PC-3 (cell line): ENCODE data around the gene HRC. TPM values are rescaled to one million over a fixed set of nuclear protein-coding genes. Genes with fewer than 3 reads are reported as not detected.

Experiments
- ATAC-seq: fragments of 200-7000 bp; cut with Tn5 transposase; 2 replicates; pipeline ENCODE4 v1.9.1; 2020; ENCODE audit warnings: mild to moderate bottlenecking, moderate library complexity
- BruUV-seq: library from RNA; stranded (reverse); fragments of 400-500 nt; replicated peaks from 2 replicates; lab custom pipeline; 2021; lab: Mats Ljungman, UMichigan
- CTCF ChIA-PET: fragments of 300-600 bp; sonication (Branson Sonifier 250); formaldehyde crosslinking; loops from one replicate; lab custom pipeline; 2022; ENCODE audit warnings: antibody characterized with exemption; lab: Charles Lee
- POLR2A ChIA-PET: fragments of 300-600 bp; sonication (Branson Sonifier 250); formaldehyde crosslinking; loops from one replicate; lab custom pipeline; 2022; ENCODE audit warnings: antibody characterized with exemption; ENCODE audit not compliant: unreplicated experiment; lab: Charles Lee
- DNase-seq: peaks from one replicate; pipeline ENCODE4 v3.0.0-alpha.2; 2015
- H2AFZ ChIP-seq: fragments of 300-600 bp; sonication (generic); 2 replicates; pipeline ENCODE4 v1.6.0; 2016; ENCODE audit warnings: antibody characterized with exemption, low read length
- H3F3A ChIP-seq: fragments of 300-600 bp; sonication (generic); one replicate; pipeline ENCODE4 v1.6.0; 2017; ENCODE audit warnings: antibody characterized with exemption, low read length, control low read depth, mild to moderate bottlenecking; ENCODE audit not compliant: unreplicated experiment
- H3K27ac ChIP-seq: fragments of 300-600 bp; sonication (generic); 2 replicates; pipeline ENCODE4 v1.5.1; 2016; ENCODE audit warnings: mild to moderate bottlenecking, low read length
- H3K27me3 ChIP-seq: fragments of 300-600 bp; sonication (generic); 2 replicates; pipeline ENCODE4 v1.6.1; 2016; ENCODE audit warnings: low read length, mixed read lengths
- H3K36me3 ChIP-seq: fragments of 300-600 bp; sonication (generic); 2 replicates; pipeline ENCODE4 v1.6.1; 2016; ENCODE audit warnings: low read depth, mixed run types, low read length, mixed read lengths
- H3K4me1 ChIP-seq: fragments of 300-600 bp; sonication (generic); 2 replicates; pipeline ENCODE4 v1.5.1; 2016; ENCODE audit warnings: low read length; ENCODE audit not compliant: insufficient read depth
- H3K4me2 ChIP-seq: fragments of 300-600 bp; sonication (generic); 2 replicates; pipeline ENCODE4 v1.6.0; 2016; ENCODE audit warnings: low read length
- H3K4me3 ChIP-seq: fragments of 300-600 bp; sonication (generic); 2 replicates; pipeline ENCODE4 v1.5.1; 2016; ENCODE audit warnings: mild to moderate bottlenecking, low read length, mixed read lengths
- H3K79me2 ChIP-seq: fragments of 300-600 bp; sonication (generic); 2 replicates; pipeline ENCODE4 v1.6.1; 2017; ENCODE audit warnings: low read length, mixed read lengths
- H3K9ac ChIP-seq: fragments of 300-600 bp; sonication (generic); 2 replicates; pipeline ENCODE4 v1.6.0; 2016; ENCODE audit warnings: mild to moderate bottlenecking, low read length
- H3K9me2 ChIP-seq: fragments of 300-600 bp; sonication (generic); replicated peaks from 2 replicates; pipeline ENCODE4 v1.6.1; 2016; ENCODE audit warnings: mixed run types, low read length, mixed read lengths
- H3K9me3 ChIP-seq: fragments of 300-600 bp; sonication (generic); 2 replicates; pipeline ENCODE4 v1.6.1; 2016; ENCODE audit warnings: low read length, mixed read lengths
- H4K20me1 ChIP-seq: fragments of 300-600 bp; sonication (generic); 2 replicates; pipeline ENCODE4 v1.6.1; 2016; ENCODE audit warnings: low read length, mixed read lengths
- EZH2 ChIP-seq: fragments of 300-600 bp; sonication (generic); IDR thresholded peaks from one replicate; pipeline ENCODE4 v1.6.1; 2017; ENCODE audit warnings: antibody characterized with exemption, mild to moderate bottlenecking, low read length; ENCODE audit not compliant: unreplicated experiment
- EZH2phosphoT487 ChIP-seq: fragments of 300-600 bp; sonication (generic); IDR thresholded peaks from 2 replicates; pipeline ENCODE4 v1.6.1; 2018; ENCODE audit warnings: mild to moderate bottlenecking, antibody characterized with exemption, low read length, borderline replicate concordance
- intact Hi-C: fragments of 100-400 bp; cut with micrococcal nuclease; formaldehyde crosslinking; loops from 2 replicates; pipeline ENCODE4 v1.9.0; 2023
- total RNA-seq: library from RNA; depleted of rRNA; stranded (reverse); fragments of >200 nt; gene quantifications from 2 replicates; pipeline ENCODE4 v1.2.3, GENCODE V29; 2014
- TF ChIP-seq, protein P1 (sequence below): fragments of 300-600 bp; sonication (generic); conservative IDR thresholded peaks from 2 replicates; pipeline ENCODE4 v1.5.1; 2017; ENCODE audit warnings: antibody characterized with exemption, low read depth, mild to moderate bottlenecking, low read length

HRC gene
- total RNA-seq, 1 experiment from 2014 or later: not detected

DNA sequence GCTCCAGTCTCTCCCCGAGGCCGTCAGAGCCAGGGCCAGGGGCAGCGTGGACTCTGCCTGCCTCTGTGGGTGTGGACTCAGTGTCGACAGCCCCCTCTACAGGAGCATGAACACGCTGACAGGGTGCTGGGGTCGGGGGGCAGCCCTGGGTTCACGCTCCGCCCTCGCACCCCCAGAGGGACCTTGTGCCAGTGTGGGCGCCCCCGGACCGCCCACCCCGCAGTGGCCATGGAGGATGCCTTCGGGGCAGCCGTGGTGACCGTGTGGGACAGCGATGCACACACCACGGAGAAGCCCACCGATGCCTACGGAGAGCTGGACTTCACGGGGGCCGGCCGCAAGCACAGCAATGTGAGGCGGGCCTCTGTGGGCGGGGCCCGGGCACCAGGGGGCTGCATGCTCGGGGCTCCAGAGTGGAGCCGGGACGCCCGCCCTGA lies 10.7 kb upstream of the HRC start:
- Histone ChIP-seq H3K36me3 (peaks cover 5% of the 10 kb centered on the region), H3K9me3 (no peaks in the 10 kb centered on the region), H3K27me3 (no peaks in the 10 kb centered on the region), H3K9ac (no peak overlapping the region), H3F3A (no peaks in the 10 kb centered on the region), H4K20me1 (no peaks in the 10 kb centered on the region), H3K27ac (no peak overlapping the region), H3K79me2 (no peaks in the 10 kb centered on the region), H3K4me1 (peaks cover 10% of the 10 kb centered on the region), H3K9me2 (no peaks in the 10 kb centered on the region), H3K4me2 (no peak overlapping the region), H3K4me3 (no peak overlapping the region), H2AFZ (no peak overlapping the region)
- TF ChIP-seq EZH2phosphoT487: no peak
- POLR2A ChIA-PET: no interaction called here
- no peak for DNase-seq
- no peak for ATAC-seq
- intact Hi-C loops: loop anchor here (1.0 kb wide), 1 partner anchor 33 kb away; no protein-coding TSS in a partner anchor
- no TSS peak for BruUV-seq
- CTCF ChIA-PET: interaction anchor here (1.2 kb wide), 1 partner anchor 33 kb away, joined by 4 read pairs; no protein-coding TSS in a partner anchor

DNA sequence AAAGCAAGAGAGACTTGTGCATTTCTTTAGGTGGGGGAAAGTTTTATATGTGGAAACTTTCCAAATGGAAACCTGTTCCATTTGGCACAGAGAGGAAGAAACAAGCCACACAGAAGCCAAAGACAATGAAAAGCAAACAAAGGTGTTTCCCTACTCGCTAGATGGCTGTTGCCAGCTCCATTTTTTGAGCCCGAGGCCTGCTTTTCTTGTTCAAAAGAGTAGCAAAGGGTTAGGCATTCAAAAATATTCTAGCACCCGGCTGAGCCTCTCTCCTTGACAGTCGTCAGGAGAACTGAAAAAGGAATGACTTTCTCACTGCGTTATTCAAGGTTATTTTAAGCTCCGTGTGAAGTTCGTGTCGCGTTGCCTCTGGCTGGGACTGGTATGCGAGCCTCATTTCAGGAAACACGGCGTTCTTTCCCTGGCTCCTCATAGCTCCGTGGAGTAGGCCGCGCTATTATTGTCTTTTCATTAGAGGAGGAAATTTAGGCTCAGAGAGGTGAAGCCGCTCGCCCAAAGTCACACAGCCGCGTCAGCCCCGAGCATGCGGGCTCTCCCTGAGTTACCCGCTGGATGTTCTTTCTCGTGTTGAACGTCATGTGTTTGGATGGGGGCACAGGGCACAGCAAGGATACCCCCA lies 10.0 kb upstream of the HRC start:
- Histone ChIP-seq H3K4me3 (no peak overlapping the region), H3K27ac (peak overlapping the region; percentile 27), H2AFZ (no peak overlapping the region), H3K79me2 (no peaks in the 10 kb centered on the region), H3F3A (no peaks in the 10 kb centered on the region), H3K4me1 (peaks cover 10% of the 10 kb centered on the region), H3K4me2 (peak overlapping the region; percentile 32), H3K9me3 (no peaks in the 10 kb centered on the region), H3K9ac (no peak overlapping the region), H3K9me2 (no peaks in the 10 kb centered on the region), H3K27me3 (no peaks in the 10 kb centered on the region), H4K20me1 (no peaks in the 10 kb centered on the region), H3K36me3 (no peaks in the 10 kb centered on the region)
- ATAC-seq (peak; percentile 66), DNase-seq (peak; percentile 71)
- no TSS peak for BruUV-seq
- TF ChIP-seq EZH2: no peak
- POLR2A ChIA-PET: interaction anchor here (0.6 kb wide), 2 partner anchors 28 to 38 kb away, joined by 8 to 10 read pairs; no protein-coding TSS in a partner anchor
- intact Hi-C loops: loop anchor here (1.0 kb wide), 1 partner anchor 34 kb away; no protein-coding TSS in a partner anchor
- CTCF ChIA-PET: interaction anchor here (0.6 to 1.2 kb wide), 2 partner anchors 20 to 34 kb away, joined by 4 read pairs; no protein-coding TSS in a partner anchor

DNA sequence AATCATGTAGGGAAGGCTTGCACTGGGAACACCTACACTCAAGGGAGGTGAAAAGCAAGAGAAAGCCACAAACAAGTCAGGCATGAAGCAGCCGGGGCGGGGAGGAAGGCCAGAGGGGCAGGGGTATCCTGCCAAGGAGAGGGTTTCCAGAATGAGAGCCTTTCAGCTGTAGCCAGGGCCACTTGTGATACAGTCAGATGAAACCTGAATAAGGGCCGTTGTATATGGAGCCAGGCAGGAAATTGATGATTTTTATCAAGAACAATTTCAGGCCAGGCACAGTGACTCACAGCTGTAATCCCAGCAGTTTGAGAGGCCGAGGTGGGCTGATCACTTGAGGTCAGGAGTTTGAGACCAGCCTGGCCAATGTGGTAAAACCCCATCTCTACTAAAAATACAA lies 6.8 kb upstream of the HRC start:
- Histone ChIP-seq H3K4me1 (peaks cover 20% of the 10 kb centered on the region), H3K79me2 (peaks cover 12% of the 10 kb centered on the region), H3K4me2 (no peak overlapping the region), H2AFZ (no peak overlapping the region), H3K9me3 (no peaks in the 10 kb centered on the region), H3K36me3 (no peaks in the 10 kb centered on the region), H3K9ac (no peak overlapping the region), H3F3A (no peaks in the 10 kb centered on the region), H3K4me3 (no peak overlapping the region), H3K9me2 (no peaks in the 10 kb centered on the region), H4K20me1 (no peaks in the 10 kb centered on the region), H3K27ac (no peak overlapping the region), H3K27me3 (no peaks in the 10 kb centered on the region)
- ChIA-PET CTCF (no interaction called here), POLR2A (no interaction called here)
- no peak for TF ChIP-seq EZH2
- TF ChIP-seq EZH2phosphoT487: no peak
- TF ChIP-seq, protein P1, sequence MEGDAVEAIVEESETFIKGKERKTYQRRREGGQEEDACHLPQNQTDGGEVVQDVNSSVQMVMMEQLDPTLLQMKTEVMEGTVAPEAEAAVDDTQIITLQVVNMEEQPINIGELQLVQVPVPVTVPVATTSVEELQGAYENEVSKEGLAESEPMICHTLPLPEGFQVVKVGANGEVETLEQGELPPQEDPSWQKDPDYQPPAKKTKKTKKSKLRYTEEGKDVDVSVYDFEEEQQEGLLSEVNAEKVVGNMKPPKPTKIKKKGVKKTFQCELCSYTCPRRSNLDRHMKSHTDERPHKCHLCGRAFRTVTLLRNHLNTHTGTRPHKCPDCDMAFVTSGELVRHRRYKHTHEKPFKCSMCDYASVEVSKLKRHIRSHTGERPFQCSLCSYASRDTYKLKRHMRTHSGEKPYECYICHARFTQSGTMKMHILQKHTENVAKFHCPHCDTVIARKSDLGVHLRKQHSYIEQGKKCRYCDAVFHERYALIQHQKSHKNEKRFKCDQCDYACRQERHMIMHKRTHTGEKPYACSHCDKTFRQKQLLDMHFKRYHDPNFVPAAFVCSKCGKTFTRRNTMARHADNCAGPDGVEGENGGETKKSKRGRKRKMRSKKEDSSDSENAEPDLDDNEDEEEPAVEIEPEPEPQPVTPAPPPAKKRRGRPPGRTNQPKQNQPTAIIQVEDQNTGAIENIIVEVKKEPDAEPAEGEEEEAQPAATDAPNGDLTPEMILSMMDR: no peak
- ATAC-seq (no peak), DNase-seq (no peak)
- intact Hi-C loops: no loop called here
- no TSS peak for BruUV-seq
